ENCODE results near the gene IL11.

DNA sequence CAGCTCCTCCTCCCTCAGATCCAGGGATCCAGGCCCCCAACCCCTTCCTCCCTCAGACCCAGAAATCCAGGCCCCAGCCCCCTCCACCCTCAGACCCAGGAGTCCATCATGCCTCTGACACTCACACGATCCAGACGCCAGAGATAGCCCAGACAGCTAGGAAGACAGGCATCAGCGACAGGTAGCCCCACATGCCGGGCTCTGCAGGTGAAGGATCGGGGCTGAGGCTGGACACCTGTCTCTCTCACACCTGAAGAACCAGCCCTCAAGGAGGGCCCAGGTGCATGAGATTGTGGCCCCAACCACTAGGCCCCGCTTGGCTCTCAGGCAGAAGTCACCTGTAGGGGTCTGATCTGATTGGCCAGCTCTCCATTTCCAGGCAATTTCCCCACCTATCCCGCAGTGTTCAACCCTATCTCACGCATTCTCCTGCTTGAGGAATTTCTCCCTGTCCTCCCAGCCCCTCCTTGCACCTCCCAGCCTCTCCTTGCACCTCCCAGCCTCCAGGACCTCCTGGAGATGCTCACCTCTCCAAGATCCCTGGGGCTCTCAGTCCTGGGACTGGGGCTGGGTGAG lies 49.3 kb downstream of the IL11 start:
- TF ChIP-seq, protein P1, sequence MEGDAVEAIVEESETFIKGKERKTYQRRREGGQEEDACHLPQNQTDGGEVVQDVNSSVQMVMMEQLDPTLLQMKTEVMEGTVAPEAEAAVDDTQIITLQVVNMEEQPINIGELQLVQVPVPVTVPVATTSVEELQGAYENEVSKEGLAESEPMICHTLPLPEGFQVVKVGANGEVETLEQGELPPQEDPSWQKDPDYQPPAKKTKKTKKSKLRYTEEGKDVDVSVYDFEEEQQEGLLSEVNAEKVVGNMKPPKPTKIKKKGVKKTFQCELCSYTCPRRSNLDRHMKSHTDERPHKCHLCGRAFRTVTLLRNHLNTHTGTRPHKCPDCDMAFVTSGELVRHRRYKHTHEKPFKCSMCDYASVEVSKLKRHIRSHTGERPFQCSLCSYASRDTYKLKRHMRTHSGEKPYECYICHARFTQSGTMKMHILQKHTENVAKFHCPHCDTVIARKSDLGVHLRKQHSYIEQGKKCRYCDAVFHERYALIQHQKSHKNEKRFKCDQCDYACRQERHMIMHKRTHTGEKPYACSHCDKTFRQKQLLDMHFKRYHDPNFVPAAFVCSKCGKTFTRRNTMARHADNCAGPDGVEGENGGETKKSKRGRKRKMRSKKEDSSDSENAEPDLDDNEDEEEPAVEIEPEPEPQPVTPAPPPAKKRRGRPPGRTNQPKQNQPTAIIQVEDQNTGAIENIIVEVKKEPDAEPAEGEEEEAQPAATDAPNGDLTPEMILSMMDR (IDR thresholded peaks at IDR 0.05): no peak
- TF ChIP-seq, protein P2, sequence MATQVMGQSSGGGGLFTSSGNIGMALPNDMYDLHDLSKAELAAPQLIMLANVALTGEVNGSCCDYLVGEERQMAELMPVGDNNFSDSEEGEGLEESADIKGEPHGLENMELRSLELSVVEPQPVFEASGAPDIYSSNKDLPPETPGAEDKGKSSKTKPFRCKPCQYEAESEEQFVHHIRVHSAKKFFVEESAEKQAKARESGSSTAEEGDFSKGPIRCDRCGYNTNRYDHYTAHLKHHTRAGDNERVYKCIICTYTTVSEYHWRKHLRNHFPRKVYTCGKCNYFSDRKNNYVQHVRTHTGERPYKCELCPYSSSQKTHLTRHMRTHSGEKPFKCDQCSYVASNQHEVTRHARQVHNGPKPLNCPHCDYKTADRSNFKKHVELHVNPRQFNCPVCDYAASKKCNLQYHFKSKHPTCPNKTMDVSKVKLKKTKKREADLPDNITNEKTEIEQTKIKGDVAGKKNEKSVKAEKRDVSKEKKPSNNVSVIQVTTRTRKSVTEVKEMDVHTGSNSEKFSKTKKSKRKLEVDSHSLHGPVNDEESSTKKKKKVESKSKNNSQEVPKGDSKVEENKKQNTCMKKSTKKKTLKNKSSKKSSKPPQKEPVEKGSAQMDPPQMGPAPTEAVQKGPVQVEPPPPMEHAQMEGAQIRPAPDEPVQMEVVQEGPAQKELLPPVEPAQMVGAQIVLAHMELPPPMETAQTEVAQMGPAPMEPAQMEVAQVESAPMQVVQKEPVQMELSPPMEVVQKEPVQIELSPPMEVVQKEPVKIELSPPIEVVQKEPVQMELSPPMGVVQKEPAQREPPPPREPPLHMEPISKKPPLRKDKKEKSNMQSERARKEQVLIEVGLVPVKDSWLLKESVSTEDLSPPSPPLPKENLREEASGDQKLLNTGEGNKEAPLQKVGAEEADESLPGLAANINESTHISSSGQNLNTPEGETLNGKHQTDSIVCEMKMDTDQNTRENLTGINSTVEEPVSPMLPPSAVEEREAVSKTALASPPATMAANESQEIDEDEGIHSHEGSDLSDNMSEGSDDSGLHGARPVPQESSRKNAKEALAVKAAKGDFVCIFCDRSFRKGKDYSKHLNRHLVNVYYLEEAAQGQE (IDR thresholded peaks at IDR 0.05): no peak
- TF ChIP-seq, protein P3, sequence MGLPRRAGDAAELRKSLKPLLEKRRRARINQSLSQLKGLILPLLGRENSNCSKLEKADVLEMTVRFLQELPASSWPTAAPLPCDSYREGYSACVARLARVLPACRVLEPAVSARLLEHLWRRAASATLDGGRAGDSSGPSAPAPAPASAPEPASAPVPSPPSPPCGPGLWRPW (IDR thresholded peaks at IDR 0.05): no peak
- no peak for TF ChIP-seq POLR2A (IDR thresholded peaks at IDR 0.05; ENCODE audit: low read length)
